AG04449 (cell line): Measurements from ENCODE around the gene INTS2.

Experiments used
- CTCF ChIA-PET: fragments of 350-600 bp; formaldehyde crosslinking; extraction: SDS; loops from one replicate; lab custom pipeline; 2021; ENCODE audit warnings: antibody characterized with exemption; lab: Yijun Ruan, JAX
- POLR2A ChIA-PET: fragments of 400-600, 350-600 bp; formaldehyde crosslinking; extraction: SDS; loops from one replicate; lab custom pipeline; 2020; ENCODE audit warnings: antibody characterized with exemption, inconsistent platforms; lab: Yijun Ruan, JAX
- DNase-seq: peaks from one replicate; pipeline ENCODE4 v3.0.0-alpha.2; 2010; ENCODE audit warnings: low read depth, low spot score
- H3K4me3 ChIP-seq: 2 replicates; pipeline ENCODE4 v1.5.1; 2011; ENCODE audit warnings: low read depth, mild to moderate bottlenecking, control low read depth, low read length
- TF ChIP-seq, protein P1 (sequence below): IDR thresholded peaks from one replicate; pipeline ENCODE4 v1.5.1; 2011; ENCODE audit warnings: mild to moderate bottlenecking, moderate library complexity, low read length, control low read depth, inconsistent platforms; ENCODE audit not compliant: insufficient read depth; ENCODE audit errors: missing control alignments

Gene INTS2

DNA sequence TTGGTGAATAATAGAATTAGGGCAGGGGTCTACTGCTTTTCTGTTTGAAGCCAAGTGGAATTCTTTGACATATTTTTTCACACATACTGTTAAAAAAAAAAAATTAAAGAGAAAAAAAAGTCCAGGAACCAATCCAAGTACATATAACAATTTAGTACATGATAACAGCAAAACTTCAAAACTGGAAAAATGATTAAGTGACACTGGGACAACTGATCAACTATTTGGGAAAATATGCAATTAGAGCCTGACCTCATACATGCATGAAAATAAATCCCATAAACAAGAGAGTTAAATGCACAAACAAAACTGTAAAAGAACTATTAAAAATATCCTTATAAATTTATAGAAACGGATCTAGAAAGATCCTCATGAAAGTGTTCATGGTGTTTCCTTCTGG lies 92.2 kb downstream of the INTS2 start:
- no peak for DNase-seq
- TF ChIP-seq, protein P1, sequence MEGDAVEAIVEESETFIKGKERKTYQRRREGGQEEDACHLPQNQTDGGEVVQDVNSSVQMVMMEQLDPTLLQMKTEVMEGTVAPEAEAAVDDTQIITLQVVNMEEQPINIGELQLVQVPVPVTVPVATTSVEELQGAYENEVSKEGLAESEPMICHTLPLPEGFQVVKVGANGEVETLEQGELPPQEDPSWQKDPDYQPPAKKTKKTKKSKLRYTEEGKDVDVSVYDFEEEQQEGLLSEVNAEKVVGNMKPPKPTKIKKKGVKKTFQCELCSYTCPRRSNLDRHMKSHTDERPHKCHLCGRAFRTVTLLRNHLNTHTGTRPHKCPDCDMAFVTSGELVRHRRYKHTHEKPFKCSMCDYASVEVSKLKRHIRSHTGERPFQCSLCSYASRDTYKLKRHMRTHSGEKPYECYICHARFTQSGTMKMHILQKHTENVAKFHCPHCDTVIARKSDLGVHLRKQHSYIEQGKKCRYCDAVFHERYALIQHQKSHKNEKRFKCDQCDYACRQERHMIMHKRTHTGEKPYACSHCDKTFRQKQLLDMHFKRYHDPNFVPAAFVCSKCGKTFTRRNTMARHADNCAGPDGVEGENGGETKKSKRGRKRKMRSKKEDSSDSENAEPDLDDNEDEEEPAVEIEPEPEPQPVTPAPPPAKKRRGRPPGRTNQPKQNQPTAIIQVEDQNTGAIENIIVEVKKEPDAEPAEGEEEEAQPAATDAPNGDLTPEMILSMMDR = no peak
- ChIA-PET CTCF (interaction anchor here (1.4 to 2.1 kb wide), 10 partner anchors 26 to 425 kb away, joined by 5 to 117 read pairs (median 10); no protein-coding TSS in a partner anchor), POLR2A (no interaction called here)
- H3K4me3 ChIP-seq = no peak overlapping the region

DNA sequence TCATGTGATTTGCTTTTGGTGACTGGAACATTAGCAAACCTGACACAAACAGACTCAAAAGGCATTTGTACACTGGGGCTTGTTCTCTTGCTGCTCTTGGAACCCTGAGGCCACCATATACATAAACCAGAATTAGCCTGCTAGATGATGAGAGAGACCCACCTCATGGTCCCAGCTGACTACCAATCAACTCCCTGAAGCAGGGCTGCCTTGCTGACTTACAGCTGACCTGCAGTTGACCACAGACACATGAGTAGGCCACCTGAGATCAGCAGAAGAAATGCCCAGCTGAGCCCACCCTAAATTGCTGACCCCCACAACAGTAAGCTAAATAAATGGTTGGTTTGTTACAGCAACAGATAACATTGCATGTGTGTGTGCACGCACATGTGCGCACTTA lies 93.2 kb downstream of the INTS2 start:
- H3K4me3 ChIP-seq = no peak overlapping the region
- POLR2A ChIA-PET = interaction anchor here (0.7 kb wide), 1 partner anchor 422 kb away, joined by 3 read pairs; no protein-coding TSS in a partner anchor
- CTCF ChIA-PET = interaction anchor here (0.9 to 3.3 kb wide), 6 partner anchors 8 to 422 kb away, joined by 3 to 46 read pairs (median 6); no protein-coding TSS in a partner anchor
- DNase-seq = no peak
- TF ChIP-seq, protein P1 = no peak

- ChIA-PET CTCF (interaction anchor here (0.9 to 3.3 kb wide), 6 partner anchors 9 to 421 kb away, joined by 3 to 46 read pairs (median 6); no protein-coding TSS in a partner anchor), POLR2A (interaction anchor here (0.6 kb wide), 1 partner anchor 11 kb away, joined by 3 read pairs; no protein-coding TSS in a partner anchor)
- TF ChIP-seq, protein P1 = no peak
- DNase-seq = peak; percentile 28
- H3K4me3 ChIP-seq = no peak overlapping the region
Measured at GRCh38 chr17:61833536-61834193, 94.1 kb downstream of the INTS2 start.

- TF ChIP-seq, protein P1 = no peak
- ChIA-PET CTCF (interaction anchor here (2.9 to 3.3 kb wide), 2 partner anchors 196 to 419 kb away, joined by 19 to 46 read pairs; no protein-coding TSS in a partner anchor), POLR2A (no interaction called here)
Measured at GRCh38 chr17:61832463-61832862, 95.3 kb downstream of the INTS2 start.

DNA sequence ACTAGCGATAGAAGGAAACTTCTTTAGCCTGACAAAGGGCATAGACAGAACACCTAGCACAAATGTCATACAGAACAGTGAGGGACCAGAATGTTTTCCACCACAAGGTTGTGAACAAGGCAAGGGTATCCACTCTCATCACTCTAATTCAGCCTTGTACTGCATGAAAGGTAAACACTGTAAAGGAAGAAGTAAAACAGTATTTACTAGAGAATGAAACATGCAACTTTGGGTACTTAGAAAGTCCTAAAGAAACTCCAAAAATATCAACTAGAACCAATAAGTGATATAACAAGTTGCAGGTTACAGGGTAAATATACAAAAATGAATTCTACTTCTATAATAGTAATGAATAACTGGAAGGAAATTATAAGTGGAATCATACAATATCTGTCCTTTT lies 96.7 kb downstream of the INTS2 start:
- no peak overlapping the region for H3K4me3 ChIP-seq
- TF ChIP-seq, protein P1 = no peak
- CTCF ChIA-PET = no interaction called here
- DNase-seq = no peak
- POLR2A ChIA-PET = no interaction called here

More at GRCh38 chr17:61832463-61832862, 95.3 kb downstream of the INTS2 start:
- DNase-seq = no peak
- H3K4me3 ChIP-seq = no peak overlapping the region

DNA sequence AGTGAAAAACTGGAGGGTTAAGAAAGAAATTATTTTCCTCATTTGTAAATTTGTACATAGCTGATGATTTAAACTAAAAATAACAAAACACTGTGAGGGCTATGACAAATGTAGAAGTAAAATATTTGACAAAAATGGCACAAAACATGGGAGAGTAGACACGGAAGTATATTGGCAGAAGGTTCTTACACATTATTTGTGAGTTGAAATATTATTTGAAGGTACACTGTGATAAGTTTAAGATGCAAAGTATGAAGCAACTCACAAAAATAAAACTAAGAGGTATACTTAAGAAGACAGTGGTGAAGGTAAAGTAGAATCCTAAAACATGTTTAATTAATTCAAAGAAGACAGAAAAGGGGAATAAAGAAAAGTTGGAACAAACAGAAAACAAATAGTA lies 99.1 kb downstream of the INTS2 start:
- ChIA-PET POLR2A (no interaction called here), CTCF (interaction anchor here (2.1 kb wide), 1 partner anchor 8 kb away, joined by 6 read pairs; no protein-coding TSS in a partner anchor)
- TF ChIP-seq, protein P1 = no peak
- no peak overlapping the region for H3K4me3 ChIP-seq
- no peak for DNase-seq
